A673 (cell line): ENCODE measurements around the gene EXOC6. TPM values are rescaled to one million over a fixed set of nuclear protein-coding genes. Genes with fewer than 3 reads are reported as not detected.

ENCODE experiments used
- BruUV-seq: library from RNA; stranded (reverse); fragments of 400-500 nt; replicated peaks from 2 replicates; lab custom pipeline; 2021; lab: Mats Ljungman, UMichigan
- CTCF ChIA-PET: fragments of 300-600 bp; sonication (Branson Sonifier 250); formaldehyde crosslinking; loops from one replicate; lab custom pipeline; 2022; ENCODE audit warnings: antibody characterized with exemption; lab: Charles Lee
- POLR2A ChIA-PET: fragments of 300-600 bp; sonication (Branson Sonifier 250); formaldehyde crosslinking; loops from one replicate; lab custom pipeline; 2022; ENCODE audit warnings: antibody characterized with exemption; ENCODE audit not compliant: low non-redundant PET; lab: Charles Lee
- DNase-seq: peaks from one replicate; pipeline ENCODE4 v3.0.0-alpha.2; 2015; ENCODE audit warnings: low spot score
- H3K27ac ChIP-seq: fragments of 200-600 bp; sonication (generic); 2 replicates; pipeline ENCODE4 v1.5.1; 2016; ENCODE audit warnings: mixed run types, low read depth, mild to moderate bottlenecking, mixed read lengths, antibody characterized with exemption, low read length; ENCODE audit not compliant: poor library complexity, severe bottlenecking
- H3K27me3 ChIP-seq: fragments of 200-600 bp; sonication (generic); replicated peaks from 2 replicates; pipeline ENCODE4 v1.6.1; 2017; ENCODE audit warnings: mixed run types, low read depth, mild to moderate bottlenecking, mixed read lengths, antibody characterized with exemption, low read length; ENCODE audit not compliant: insufficient read depth, poor library complexity
- H3K36me3 ChIP-seq: fragments of 200-600 bp; sonication (generic); 2 replicates; pipeline ENCODE4 v1.6.1; 2016; ENCODE audit warnings: mixed run types, mild to moderate bottlenecking, mixed read lengths, antibody characterized with exemption, low read length; ENCODE audit not compliant: insufficient read depth, poor library complexity, severe bottlenecking
- H3K4me1 ChIP-seq: fragments of 200-600 bp; sonication (generic); 2 replicates; pipeline ENCODE4 v1.6.1; 2017; ENCODE audit warnings: mixed run types, mild to moderate bottlenecking, mixed read lengths, antibody characterized with exemption, low read length; ENCODE audit not compliant: insufficient read depth, poor library complexity, severe bottlenecking
- H3K4me3 ChIP-seq: fragments of 200-600 bp; sonication (generic); 2 replicates; pipeline ENCODE4 v1.5.1; 2016; ENCODE audit warnings: low read depth, mixed run types, mild to moderate bottlenecking, mixed read lengths, low read length; ENCODE audit not compliant: poor library complexity, severe bottlenecking
- H3K9me3 ChIP-seq: fragments of 200-600 bp; sonication (generic); 2 replicates; pipeline ENCODE4 v1.6.1; 2016; ENCODE audit warnings: mixed run types, low read depth, mild to moderate bottlenecking, mixed read lengths, antibody characterized with exemption, low read length; ENCODE audit not compliant: poor library complexity, severe bottlenecking
- CTCF ChIP-seq: fragments of 300-800, 200-600 bp; sonication (generic); conservative IDR thresholded peaks from 2 replicates; pipeline ENCODE4 v1.5.1; 2017; ENCODE audit warnings: low read depth, mild to moderate bottlenecking, antibody characterized with exemption, low read length, moderate library complexity, mixed read lengths
- EZH2 ChIP-seq: fragments of 200-600 bp; sonication (generic); IDR thresholded peaks from 2 replicates; pipeline ENCODE4 v1.6.1; 2017; ENCODE audit warnings: borderline replicate concordance, low read depth, mild to moderate bottlenecking, mixed read lengths, antibody characterized with exemption, low read length; ENCODE audit not compliant: poor library complexity, severe bottlenecking
- intact Hi-C: fragments of 100-400 bp; cut with micrococcal nuclease; formaldehyde crosslinking; loops from one replicate; pipeline ENCODE4 v1.10.0; 2022; ENCODE audit not compliant: unreplicated experiment
- total RNA-seq: library from RNA; stranded (reverse); gene quantifications from 2 replicates; pipeline ENCODE4 v1.2.3, GENCODE V29; 2021

EXOC6 gene
- total RNA-seq, 1 experiment from 2014 or later: 35.0 TPM

DNA sequence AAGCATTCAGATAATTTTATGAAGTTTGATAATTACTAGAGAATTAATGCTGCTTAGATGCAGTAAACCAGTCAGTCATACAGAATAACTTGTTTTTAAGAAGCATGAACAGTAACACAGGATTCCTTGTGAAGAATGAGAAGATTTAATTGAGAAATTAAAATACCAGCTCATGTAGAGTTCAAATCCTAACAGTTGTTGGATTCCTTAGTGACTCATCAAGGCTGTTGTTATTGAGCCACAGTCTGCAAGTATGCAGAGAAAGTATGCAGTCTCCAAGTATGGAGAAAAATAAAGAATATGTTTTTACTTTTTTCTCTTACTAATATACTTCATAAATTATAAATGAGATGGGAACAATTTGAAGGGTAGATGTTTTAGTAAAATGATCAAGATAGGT, 182.1 kb downstream of the EXOC6 start:
- DNase-seq: peak; percentile 35
- TF ChIP-seq CTCF: no peak
- CTCF ChIA-PET: no interaction called here
- Histone ChIP-seq H3K27me3 (no peaks in the 10 kb centered on the region), H3K4me1 (no peaks in the 10 kb centered on the region), H3K9me3 (peaks cover 10% of the 10 kb centered on the region), H3K4me3 (no peak overlapping the region), H3K27ac (no peak overlapping the region), H3K36me3 (no peaks in the 10 kb centered on the region)
- intact Hi-C loops: no loop called here
- no TSS peak for BruUV-seq
- POLR2A ChIA-PET: no interaction called here

- CTCF ChIA-PET: no interaction called here
- Histone ChIP-seq H3K27me3 (no peaks in the 10 kb centered on the region), H3K4me1 (no peaks in the 10 kb centered on the region), H3K36me3 (no peaks in the 10 kb centered on the region), H3K27ac (no peak overlapping the region), H3K9me3 (peaks cover 9% of the 10 kb centered on the region), H3K4me3 (no peak overlapping the region)
- DNase-seq: no peak
- intact Hi-C loops: no loop called here
- no TSS peak for BruUV-seq
- POLR2A ChIA-PET: no interaction called here
- no peak for TF ChIP-seq EZH2
- TF ChIP-seq CTCF: no peak
Observed at GRCh38 chr10:93032105-93032808, 183.9 kb downstream of the EXOC6 start.

- ChIA-PET POLR2A (no interaction called here), CTCF (no interaction called here)
- Histone ChIP-seq H3K9me3 (peaks cover 4% of the 10 kb centered on the region), H3K27me3 (no peaks in the 10 kb centered on the region), H3K4me1 (no peaks in the 10 kb centered on the region), H3K36me3 (no peaks in the 10 kb centered on the region), H3K27ac (no peak overlapping the region), H3K4me3 (no peak overlapping the region)
- DNase-seq: no peak
- intact Hi-C loops: no loop called here
- no TSS peak for BruUV-seq
- no peak for TF ChIP-seq EZH2
- TF ChIP-seq CTCF: no peak
Observed at GRCh38 chr10:93032809-93033137, 184.5 kb downstream of the EXOC6 start.
